Measurements from ENCODE around the gene F5.
A peak's percentile ranks its signal among the peaks of the same experiment; 100 is the strongest.
"Not testable (repeated sequence)": the region's sequence is repeated elsewhere in the genome, so short reads cannot be mapped to it uniquely, and the experiment has no call there.

Gene F5

GRCh38 chr1:169546087-169546995 is 39.9 kb downstream of the F5 start:
- H3K4me3 ChIP-seq (ENCODE audit: low read length), result no peak overlapping the region
- DNase-seq (ENCODE audit: low read depth), result peak; percentile 81
- peak; percentile 91 for TF ChIP-seq CTCF (conservative IDR thresholded peaks at IDR 0.05; ENCODE audit: low read length)

GRCh38 chr1:169545472-169545871 is 40.8 kb downstream of the F5 start:
- no peak for TF ChIP-seq CTCF (conservative IDR thresholded peaks at IDR 0.05; ENCODE audit: low read length)
- no peak for DNase-seq (ENCODE audit: low read depth)

DNA sequence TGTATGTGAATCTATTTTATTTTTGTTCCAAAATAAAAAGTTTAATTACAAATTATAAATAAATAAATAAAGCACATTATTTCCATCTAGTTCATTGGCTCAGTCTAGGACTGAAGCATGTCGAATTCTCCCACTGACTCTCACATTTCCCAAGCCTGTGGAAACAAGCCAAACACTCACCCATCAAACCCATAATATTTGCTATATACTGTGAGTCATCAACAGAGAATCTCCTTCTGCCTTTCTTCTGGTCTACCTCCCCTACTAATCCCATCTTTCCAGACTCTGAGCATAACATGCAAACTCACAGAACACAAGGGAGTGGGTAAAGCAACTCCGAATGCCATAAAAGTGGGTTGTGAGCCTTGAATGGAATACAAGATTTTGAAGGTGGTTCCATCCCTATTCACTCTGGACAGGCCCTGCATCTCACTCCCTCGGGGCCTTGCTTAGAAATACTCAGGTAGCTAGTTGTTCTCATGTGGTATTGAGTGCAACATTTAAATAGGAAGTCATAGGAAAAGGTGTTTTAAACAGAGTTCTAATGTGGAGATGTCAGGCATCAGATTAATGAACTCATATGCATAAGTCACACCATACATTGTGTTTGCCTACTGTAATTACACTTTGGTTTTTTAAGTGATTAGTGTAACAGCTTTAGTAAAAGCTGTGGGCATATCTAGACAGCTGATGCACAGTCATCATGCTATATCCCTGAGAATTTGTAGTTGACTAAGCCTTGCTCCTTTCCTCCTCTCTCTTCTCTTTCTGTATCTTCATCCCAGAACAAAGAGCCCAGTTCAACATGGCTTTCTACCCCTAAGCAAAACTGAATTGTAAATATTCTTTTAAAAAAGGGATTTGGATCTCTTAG is 47.0 kb downstream of the F5 start:
- peak; percentile 83 for DNase-seq (ENCODE audit: low read depth)
- H3K4me3 ChIP-seq (ENCODE audit: low read length), result no peak overlapping the region
- TF ChIP-seq CTCF (conservative IDR thresholded peaks at IDR 0.05; ENCODE audit: low read length), result no peak

More at GRCh38 chr1:169545472-169545871, 40.8 kb downstream of the F5 start:
- no peak overlapping the region for H3K4me3 ChIP-seq (ENCODE audit: low read length)

DNA sequence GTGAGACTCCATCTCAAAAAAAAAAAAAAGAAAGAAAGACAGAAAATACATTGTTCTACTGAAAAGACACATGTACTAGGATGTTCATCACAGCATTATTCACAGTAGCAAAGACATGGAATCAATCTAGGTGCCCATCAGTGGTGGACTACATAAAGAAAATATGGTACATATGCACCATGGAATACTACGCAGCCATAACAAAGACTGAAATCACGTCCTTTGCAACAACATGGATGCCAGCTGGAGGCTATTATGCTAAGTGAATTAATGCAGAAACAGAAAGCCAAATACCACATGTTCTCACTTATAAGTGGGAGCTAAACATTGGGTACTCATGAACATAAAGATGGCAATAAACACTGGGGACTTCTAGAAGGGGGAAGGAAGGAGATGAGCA is 51.6 kb downstream of the F5 start:
- no peak overlapping the region for H3K4me3 ChIP-seq (ENCODE audit: low read length)
- DNase-seq (ENCODE audit: low read depth), result no peak
- no peak for TF ChIP-seq CTCF (conservative IDR thresholded peaks at IDR 0.05; ENCODE audit: low read length)

DNA sequence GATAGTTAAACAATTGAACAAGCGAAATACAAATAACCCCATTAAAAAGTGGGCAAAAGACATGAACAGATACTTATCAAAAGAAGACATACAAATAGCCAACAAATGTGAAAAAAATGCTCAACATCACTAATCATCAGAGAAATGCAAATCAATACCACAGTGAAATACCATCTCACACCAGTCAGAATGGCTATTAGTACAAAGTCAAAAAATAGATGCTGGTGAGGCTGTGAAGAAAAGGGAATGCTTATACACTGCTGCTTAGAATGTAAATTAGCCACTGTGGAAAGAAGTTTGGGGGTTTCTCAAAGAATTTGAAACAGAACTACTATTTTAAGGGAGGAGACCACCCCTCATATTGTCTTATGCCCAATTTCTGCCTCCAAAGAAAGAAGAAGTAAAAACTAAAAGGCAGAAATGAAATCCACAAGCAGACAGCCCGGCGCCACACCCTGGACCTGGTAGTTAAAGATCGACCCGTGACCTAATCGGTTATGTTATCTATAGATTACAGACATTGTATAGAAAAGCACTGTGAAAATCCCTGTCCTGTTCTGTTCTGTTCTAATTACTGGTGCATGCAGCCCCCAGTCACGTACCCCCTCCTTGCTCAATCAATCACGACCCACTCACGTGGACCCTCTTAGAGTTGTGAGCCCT is 52.6 kb downstream of the F5 start:
- not testable (repeated sequence) for H3K4me3 ChIP-seq (ENCODE audit: low read length)

DNA sequence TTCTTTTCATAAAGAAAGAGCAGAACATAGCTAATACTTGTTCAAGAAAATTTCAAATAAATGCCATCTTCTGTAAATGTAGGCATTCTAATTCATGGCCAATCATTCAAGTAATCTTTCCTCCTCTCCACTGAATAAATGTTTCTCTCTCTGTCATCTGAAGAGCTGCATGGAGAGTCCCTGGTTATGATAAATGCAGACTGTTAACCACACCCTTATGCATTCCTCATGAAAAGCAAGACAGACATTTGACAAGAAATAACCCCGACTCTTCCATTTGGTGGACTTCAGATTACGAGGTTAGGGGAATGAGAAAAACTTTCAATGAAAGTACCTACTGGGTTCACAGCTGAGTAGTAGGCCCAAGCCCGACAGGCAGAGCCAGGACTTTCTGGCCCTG is 55.8 kb downstream of the F5 start:
- H3K4me3 ChIP-seq (ENCODE audit: low read length), result no peak overlapping the region
- no peak for DNase-seq (ENCODE audit: low read depth)
- no peak for TF ChIP-seq CTCF (conservative IDR thresholded peaks at IDR 0.05; ENCODE audit: low read length)

More for the DNA sequence above, 52.6 kb downstream of the F5 start:
- not testable (repeated sequence) for DNase-seq (ENCODE audit: low read depth)

DNA sequence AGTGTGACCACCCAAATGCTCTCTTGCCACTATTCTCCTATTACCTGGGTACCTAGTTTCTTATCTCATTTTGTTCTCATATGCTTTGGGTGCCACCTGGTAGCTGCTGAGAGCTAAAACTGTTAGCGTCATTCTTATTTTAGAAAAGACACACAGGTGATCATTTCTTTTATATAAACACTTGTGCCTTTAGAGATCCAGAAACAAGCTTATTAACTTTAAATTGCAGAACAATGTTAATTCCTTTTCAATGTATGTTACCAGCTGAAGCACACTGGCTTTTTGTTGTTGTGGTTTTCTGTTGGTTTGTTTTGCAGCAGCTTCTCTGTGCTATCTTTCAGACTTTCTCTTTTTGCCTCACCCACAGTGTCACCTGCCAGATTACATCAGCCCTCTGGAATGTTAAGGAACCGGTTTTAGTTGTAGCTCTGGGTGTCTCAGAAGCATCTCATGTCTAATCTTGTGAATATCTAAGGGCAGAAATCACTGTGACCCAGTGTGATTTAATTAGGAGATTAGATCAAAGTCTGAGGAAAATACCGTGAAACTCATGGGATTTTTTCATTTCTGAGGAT is 57.1 kb downstream of the F5 start:
- TF ChIP-seq CTCF (conservative IDR thresholded peaks at IDR 0.05; ENCODE audit: low read length), result no peak
- peak; percentile 11 for DNase-seq (ENCODE audit: low read depth)
- H3K4me3 ChIP-seq (ENCODE audit: low read length), result no peak overlapping the region

Data from AG10803 (cell line).